T47D (cell line): ENCODE measurements around the gene DOCK1.

ENCODE experiments used
- DNase-seq, 2 experiments: peaks; one replicate each; pipeline versions ENCODE4 v3.0.0 to v3.0.0-alpha.2; 2011 to 2012; ENCODE audit warnings: low read depth in 1 of 2, low spot score in 1 of 2
- JUND ChIP-seq: IDR thresholded peaks from 2 replicates; pipeline ENCODE4 v1.6.1; 2012; ENCODE audit warnings: low read depth
- in situ Hi-C: cut with HindIII; loops from 2 replicates; pipeline ENCODE4 v1.10.0; 2016; ENCODE audit warnings: low sequenced_read_pairs, low pct_unique_long_range_greater_than_20kb

The DOCK1 gene

GRCh38 chr10:127193125-127193524, 287.9 kb downstream of the DOCK1 start:
- TF ChIP-seq JUND: no peak
- in situ Hi-C loops: no loop called here
- no peak for DNase-seq

GRCh38 chr10:127194111-127194510, 288.9 kb downstream of the DOCK1 start:
- TF ChIP-seq JUND: no peak
- in situ Hi-C loops: no loop called here
- DNase-seq: no peak

DNA sequence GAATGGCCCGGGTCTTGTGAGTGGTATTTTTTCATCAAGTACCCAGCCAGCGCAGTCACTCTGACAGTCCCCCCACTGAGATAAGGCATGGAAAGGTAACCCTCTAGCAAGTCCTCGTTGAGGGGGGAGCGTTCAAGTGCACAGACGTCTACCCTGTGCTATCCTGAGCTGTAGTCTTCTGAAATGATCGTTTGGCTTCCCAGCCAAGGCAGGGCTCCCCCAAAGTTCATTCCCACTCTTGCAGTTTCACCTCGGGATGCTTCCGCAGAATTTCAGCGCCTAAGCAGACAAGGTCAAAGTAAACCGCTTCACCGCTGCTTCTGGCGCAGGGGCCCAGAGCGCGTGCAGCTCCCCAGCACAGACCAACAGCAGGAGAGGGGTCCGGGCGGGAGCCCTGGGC, 289.4 kb downstream of the DOCK1 start:
- DNase-seq: no peak
- in situ Hi-C loops: no loop called here
- no peak for TF ChIP-seq JUND

GRCh38 chr10:127195041-127195506, 289.8 kb downstream of the DOCK1 start:
- no peak for DNase-seq
- in situ Hi-C loops: no loop called here
- no peak for TF ChIP-seq JUND

DNA sequence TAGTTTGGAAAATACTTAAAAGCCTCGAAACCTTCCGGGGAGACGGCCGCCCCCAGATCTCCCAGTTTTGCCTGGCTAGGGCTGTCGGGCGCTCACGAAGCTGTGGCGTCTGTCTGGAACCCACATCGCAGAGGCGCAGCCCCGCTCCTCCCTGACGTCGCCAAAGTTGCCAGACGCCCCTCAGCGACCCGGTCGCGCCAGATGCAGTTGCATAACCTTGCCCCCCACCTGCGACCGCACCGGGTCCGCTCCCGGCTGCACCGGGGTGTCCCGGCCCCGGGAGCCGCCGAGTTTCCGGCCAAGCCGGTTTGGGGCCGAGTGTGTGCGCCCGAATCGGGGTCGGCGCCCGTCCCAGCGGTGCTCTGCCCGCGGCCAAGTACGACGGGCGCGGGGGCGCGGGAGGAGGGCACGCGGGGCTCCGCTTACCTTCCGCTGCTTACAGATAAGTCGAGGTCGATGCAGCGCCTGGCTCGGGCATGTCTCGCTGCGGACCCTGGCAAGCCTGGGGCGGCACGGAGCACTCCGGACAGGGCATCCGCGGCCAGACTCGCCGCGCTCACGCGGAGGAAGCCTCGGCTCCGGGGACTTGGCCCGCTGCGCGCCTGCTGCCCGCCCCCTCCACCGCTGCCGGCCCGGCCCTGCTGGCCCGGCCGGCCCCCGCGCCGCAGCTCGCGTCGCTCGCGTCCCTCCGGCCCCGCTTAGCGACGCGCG, 290.5 kb downstream of the DOCK1 start:
- peak; percentile 3 to 38 for DNase-seq
- in situ Hi-C loops: no loop called here
- TF ChIP-seq JUND: no peak

DNA sequence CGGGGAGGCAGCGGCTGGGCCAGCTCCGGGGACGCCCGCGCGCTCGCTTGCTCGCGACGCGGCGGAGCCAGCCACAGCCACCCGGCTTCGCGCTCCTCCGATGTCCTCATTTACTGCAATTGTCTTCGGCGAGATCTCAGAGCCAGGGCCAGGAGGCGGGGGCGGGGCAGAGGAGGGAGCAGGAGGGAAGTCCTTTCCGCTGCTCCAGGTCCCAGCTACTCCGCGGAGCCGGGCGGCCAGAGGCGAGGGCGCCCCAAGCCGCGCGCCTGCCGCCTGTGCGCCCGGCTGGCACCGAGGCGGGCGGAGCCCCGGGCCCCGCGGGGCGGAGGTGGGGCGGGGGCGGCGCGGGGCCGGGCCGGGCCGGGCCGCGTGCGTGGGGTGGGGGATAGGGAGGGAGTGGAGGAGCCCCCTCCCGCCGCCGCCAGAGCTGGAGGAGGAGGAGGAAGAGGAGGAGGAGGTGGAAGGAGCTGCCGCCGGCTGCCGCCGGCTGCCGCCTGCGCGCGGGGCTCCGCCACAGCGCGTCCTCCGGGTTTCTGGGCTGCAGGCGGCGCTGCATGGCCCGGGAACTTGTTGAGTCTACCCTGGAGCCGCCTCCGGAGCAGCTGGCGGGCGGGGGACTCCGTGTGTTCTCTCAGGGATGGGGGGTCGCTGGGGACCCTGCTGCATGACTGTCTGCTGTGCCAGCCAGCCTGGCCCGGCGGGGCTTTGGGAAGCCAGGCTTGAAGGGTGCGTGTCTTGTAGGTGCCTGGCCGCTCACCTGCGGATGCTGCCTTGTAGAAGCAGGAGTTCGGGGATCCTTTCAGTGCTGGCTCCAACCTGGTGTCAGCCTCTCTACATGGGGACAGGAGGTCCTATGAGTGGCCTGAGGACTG, 291.3 kb downstream of the DOCK1 start, which contains the start of gene INSYN2A:
Gene INSYN2A (minus strand): TSS at position 310 of the 872 bp plus-strand sequence. CDS start 20,196 bp downstream, outside the sequence.
- DNase-seq: peak; percentile 62 to 64

DNA sequence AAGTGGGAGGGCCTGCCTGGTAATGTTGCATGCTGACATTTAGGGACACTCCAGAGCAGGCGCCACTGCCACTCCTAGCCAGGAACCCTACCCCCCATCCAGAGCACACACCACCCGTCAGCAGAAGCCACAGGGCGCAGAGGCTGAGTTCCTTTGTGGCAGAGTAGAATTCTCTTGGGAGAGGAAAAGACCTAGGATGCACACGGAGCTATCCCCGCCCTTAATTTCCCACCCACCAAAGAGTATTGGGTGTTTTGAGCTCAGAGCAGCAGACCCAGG, 291.9 kb downstream of the DOCK1 start:
- TF ChIP-seq JUND: no peak
- DNase-seq: no peak
- in situ Hi-C loops: no loop called here

More for the DNA sequence above, 291.3 kb downstream of the DOCK1 start, which contains the start of gene INSYN2A:
- TF ChIP-seq JUND: no peak
- in situ Hi-C loops: no loop called here

- TF ChIP-seq JUND: no peak
- in situ Hi-C loops: no loop called here
- peak in 1 of 2 experiments; percentile 25 for DNase-seq
These were observed 293.1 kb downstream of the DOCK1 start for GRCh38 chr10:127198307-127198706.

DNA sequence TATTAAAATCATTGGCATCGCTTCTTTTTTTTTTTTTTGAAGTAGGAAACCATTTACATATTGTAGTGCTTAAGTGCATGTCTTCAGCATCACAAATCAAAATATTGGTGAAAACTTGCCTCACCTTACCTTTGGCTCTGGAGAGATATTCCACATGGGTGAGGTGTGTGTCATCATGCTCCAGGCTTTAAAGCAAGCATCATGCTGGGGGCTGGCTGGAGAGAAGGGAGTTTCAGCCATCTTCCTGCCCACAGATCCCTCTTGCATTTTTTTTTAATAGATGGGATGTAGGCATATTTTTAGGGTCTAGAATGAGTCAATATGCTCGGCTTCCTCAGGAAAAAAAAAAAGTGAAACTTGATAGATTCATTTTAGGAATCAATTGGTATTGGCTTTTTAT, 293.5 kb downstream of the DOCK1 start:
- DNase-seq: no peak
- in situ Hi-C loops: no loop called here
- no peak for TF ChIP-seq JUND

DNA sequence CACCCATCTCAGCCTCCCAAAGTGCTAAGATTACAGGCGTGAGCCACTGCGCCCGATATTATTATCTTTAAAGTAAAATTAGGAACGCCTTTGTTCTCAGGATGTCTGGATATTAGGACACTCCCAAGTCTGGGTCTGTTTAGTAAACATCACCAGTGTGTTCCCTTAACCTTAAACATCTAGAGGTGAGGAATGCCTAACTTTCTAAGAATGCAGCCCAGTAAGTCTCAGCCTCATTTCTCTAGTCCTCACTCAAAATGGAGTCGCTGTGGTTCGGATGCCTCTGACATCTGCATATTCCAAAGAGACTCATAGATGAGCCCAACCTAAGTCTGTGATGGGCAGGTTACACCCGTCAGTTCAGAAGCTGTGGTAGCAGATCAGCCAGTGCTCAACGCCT, 295.4 kb downstream of the DOCK1 start:
- no peak for DNase-seq
- TF ChIP-seq JUND: no peak
- in situ Hi-C loops: no loop called here

- TF ChIP-seq JUND: no peak
- in situ Hi-C loops: no loop called here
- no peak for DNase-seq
These were observed 297.8 kb downstream of the DOCK1 start for GRCh38 chr10:127203067-127203466.

DNA sequence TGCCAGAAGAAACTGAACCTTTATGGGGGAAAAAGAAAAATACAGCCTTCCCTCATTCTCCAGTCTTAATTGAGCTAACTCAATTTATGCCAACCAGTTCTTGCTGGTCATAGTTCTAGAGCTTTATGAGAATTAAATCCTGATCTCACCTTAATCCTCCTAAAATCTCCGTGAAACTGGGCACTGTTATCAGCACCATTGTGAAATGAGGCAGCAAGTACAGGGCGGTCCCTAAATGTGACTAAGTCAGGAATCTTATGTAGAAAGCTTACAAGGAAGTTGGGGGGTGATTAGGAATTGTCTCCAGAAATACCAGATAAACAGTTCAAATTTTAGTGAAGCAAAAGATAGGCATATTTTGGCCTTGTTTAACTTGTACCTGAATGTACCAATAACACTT, 301.9 kb downstream of the DOCK1 start:
- no peak for TF ChIP-seq JUND
- no peak for DNase-seq
- in situ Hi-C loops: no loop called here

GRCh38 chr10:127210936-127211466, 305.8 kb downstream of the DOCK1 start:
- no peak for TF ChIP-seq JUND
- no peak for DNase-seq
- in situ Hi-C loops: no loop called here
